ENCODE data around the gene BTC.

DNA sequence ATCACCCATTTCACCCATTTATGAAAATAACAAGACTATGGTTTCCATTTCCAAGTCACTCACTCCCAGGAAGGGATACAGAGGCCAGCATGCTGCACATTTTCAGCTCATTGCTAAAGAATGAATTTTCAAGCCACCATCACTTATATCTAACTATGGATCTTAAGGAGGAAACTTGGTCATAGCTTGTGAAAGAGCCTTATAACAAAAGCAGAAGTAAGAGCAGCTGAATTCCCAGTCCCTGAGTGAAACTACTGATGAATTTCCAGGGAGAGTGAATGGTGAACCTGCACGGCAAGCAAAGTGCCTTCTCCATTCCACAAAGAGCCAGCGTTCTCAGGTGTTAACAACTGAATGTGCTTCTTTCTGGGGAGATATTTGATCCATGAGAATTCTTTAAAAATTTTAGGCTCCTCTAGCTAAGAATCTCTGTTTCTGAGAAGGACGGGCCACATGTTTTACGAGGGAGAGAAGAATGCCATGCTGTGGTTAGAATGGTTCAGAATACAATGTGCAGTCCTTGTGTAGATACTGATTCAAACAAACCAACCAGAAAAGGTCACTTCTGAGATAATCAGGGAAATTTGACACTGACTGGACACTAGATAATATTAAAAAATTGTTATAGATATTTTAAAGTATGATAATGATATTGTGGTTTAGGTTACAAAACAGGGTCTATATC lies 24.0 kb downstream of the BTC start:
- no peak for TF ChIP-seq CTCF (conservative IDR thresholded peaks at IDR 0.05)
- no peak for TF ChIP-seq EZH2 (IDR thresholded peaks at IDR 0.05; ENCODE audit: low read depth)
